Uterus (tissue), 2 donors: Measurements from ENCODE around the gene BLID.

Experiments used
- POLR2A ChIP-seq, 2 donors: fragments of 450-650 bp; IDR thresholded peaks; one replicate each; pipeline ENCODE4 v1.6.1; 2016; ENCODE audit warnings: antibody characterized with exemption in 2 of 2, mild to moderate bottlenecking in 1 of 2, moderate library complexity in 1 of 2
- TF ChIP-seq, protein P1 (sequence below), 4 experiments: fragments of 200-600 bp in 2 of 4; fragments of 450-650 bp in 2 of 4; sonication (generic) in 2 of 4; IDR thresholded peaks; one replicate each; pipeline ENCODE4 v1.5.1; 2016 to 2019; ENCODE audit warnings: antibody characterized with exemption in 4 of 4, mild to moderate bottlenecking in 2 of 4, moderate library complexity in 1 of 4

DNA sequence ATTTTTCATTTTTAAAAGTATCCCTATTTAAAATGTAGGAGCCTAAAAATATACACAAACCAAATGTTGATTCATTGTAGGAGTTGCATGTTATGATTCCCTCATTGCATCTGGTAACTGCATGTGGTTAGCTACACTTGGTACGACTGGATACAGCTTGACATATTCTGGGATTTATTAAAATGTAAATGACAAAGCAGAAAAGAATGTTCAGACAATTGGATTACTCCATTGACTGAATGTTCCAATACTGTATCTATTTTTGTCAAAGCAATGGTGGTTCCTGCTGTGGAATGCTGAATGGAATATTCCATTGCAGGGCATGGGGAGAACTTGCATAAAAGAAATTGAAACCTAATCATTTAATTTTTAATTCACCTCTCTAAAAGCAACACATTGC, 30.8 kb downstream of the BLID start:
- TF ChIP-seq, protein P1, sequence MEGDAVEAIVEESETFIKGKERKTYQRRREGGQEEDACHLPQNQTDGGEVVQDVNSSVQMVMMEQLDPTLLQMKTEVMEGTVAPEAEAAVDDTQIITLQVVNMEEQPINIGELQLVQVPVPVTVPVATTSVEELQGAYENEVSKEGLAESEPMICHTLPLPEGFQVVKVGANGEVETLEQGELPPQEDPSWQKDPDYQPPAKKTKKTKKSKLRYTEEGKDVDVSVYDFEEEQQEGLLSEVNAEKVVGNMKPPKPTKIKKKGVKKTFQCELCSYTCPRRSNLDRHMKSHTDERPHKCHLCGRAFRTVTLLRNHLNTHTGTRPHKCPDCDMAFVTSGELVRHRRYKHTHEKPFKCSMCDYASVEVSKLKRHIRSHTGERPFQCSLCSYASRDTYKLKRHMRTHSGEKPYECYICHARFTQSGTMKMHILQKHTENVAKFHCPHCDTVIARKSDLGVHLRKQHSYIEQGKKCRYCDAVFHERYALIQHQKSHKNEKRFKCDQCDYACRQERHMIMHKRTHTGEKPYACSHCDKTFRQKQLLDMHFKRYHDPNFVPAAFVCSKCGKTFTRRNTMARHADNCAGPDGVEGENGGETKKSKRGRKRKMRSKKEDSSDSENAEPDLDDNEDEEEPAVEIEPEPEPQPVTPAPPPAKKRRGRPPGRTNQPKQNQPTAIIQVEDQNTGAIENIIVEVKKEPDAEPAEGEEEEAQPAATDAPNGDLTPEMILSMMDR (IDR thresholded peaks at IDR 0.05), result no peak
- TF ChIP-seq POLR2A (IDR thresholded peaks at IDR 0.05), result no peak
